Mucosa of descending colon (tissue), 3 donors: ENCODE measurements around the gene GAST. TPM values are rescaled to one million over a fixed set of nuclear protein-coding genes. Genes with fewer than 3 reads are reported as not detected.
A peak's percentile ranks its signal among the peaks of the same experiment; 100 is the strongest.

Experiments used
- ATAC-seq: fragments of 200-7000 bp; cut with Tn5 transposase; one replicate; pipeline ENCODE4 v1.9.1; 2020; ENCODE audit warnings: mild to moderate bottlenecking, moderate library complexity
- DNase-seq, 3 donors: peaks; one replicate each; pipeline ENCODE4 v3.0.0-alpha.2; 2020
- H3K36me3 ChIP-seq: fragments of 200-600 bp; one replicate; pipeline ENCODE4 v1.8.0; 2021; ENCODE audit warnings: low read depth, mild to moderate bottlenecking
- H3K4me1 ChIP-seq: fragments of 200-600 bp; one replicate; pipeline ENCODE4 v1.8.0; 2021; ENCODE audit warnings: low read depth, mild to moderate bottlenecking
- H3K4me3 ChIP-seq: fragments of 200-600 bp; one replicate; pipeline ENCODE4 v1.8.0; 2021; ENCODE audit warnings: mild to moderate bottlenecking
- H3K9me3 ChIP-seq: fragments of 200-600 bp; one replicate; pipeline ENCODE4 v1.8.0; 2021; ENCODE audit warnings: mild to moderate bottlenecking
- intact Hi-C, 2 donors: fragments of 100-400 bp; cut with DNase I in 1 of 2; cut with micrococcal nuclease in 1 of 2; formaldehyde crosslinking; loops; one replicate each; pipeline versions ENCODE4 v1.11.0 to v1.11.1; 2022; cut with DNase I, micrococcal nuclease
- total RNA-seq, 3 donors: library from RNA; stranded (reverse); fragmentation: NEBNext Ultra II Directional in 2 of 3; extraction: Animal tissue kit (Norgen Biotek cat#: 25700) in 2 of 3; gene quantifications; one replicate each; pipeline versions ENCODE4 v1.2.1 to v1.2.4, GENCODE V29; 2021 to 2023
- TF ChIP-seq, protein P1 (sequence below): fragments of 200-600 bp; IDR thresholded peaks from one replicate; pipeline ENCODE4 v1.8.0; 2022; ENCODE audit warnings: antibody characterized with exemption, mild to moderate bottlenecking
- donor health status: DM: no; HTN: no; CAD: no; lungs with moderate emphysema.
- donor health status: DM: no; HTN: no; CAD: no.
- donor health status: DM: no; HTN: yes; CAD: no.

GAST gene
- total RNA-seq, 3 donors from 2014 or later, result not detected

DNA sequence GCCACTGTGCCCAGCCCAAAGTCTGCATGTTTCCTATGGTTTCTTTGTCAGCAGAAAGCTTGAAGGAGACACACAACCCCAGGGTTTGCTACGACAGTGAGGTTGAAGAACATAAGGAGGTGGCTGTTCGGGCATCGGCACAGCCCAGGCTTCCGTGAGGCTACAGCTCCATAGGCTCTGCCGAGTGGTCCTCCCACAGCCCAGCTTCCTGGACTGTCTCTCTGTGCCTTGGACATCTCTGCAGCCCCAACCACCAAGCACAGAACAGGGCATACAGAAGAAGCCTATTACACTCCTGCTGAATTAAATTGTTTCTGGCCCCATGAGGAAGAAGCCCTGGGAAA is 25.5 kb downstream of the GAST start:
- Histone ChIP-seq H3K4me1 (peaks cover 9% of the 10 kb centered on the region), H3K4me3 (no peak overlapping the region), H3K36me3 (no peaks in the 10 kb centered on the region), H3K9me3 (no peaks in the 10 kb centered on the region)
- DNase-seq, result no peak
- TF ChIP-seq, protein P1, sequence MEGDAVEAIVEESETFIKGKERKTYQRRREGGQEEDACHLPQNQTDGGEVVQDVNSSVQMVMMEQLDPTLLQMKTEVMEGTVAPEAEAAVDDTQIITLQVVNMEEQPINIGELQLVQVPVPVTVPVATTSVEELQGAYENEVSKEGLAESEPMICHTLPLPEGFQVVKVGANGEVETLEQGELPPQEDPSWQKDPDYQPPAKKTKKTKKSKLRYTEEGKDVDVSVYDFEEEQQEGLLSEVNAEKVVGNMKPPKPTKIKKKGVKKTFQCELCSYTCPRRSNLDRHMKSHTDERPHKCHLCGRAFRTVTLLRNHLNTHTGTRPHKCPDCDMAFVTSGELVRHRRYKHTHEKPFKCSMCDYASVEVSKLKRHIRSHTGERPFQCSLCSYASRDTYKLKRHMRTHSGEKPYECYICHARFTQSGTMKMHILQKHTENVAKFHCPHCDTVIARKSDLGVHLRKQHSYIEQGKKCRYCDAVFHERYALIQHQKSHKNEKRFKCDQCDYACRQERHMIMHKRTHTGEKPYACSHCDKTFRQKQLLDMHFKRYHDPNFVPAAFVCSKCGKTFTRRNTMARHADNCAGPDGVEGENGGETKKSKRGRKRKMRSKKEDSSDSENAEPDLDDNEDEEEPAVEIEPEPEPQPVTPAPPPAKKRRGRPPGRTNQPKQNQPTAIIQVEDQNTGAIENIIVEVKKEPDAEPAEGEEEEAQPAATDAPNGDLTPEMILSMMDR, result no peak
- intact Hi-C loops, result loop anchor here (2.0 to 10.0 kb wide), 3 partner anchors 65 to 147 kb away; no protein-coding TSS in a partner anchor
- peak; percentile 5 for ATAC-seq

DNA sequence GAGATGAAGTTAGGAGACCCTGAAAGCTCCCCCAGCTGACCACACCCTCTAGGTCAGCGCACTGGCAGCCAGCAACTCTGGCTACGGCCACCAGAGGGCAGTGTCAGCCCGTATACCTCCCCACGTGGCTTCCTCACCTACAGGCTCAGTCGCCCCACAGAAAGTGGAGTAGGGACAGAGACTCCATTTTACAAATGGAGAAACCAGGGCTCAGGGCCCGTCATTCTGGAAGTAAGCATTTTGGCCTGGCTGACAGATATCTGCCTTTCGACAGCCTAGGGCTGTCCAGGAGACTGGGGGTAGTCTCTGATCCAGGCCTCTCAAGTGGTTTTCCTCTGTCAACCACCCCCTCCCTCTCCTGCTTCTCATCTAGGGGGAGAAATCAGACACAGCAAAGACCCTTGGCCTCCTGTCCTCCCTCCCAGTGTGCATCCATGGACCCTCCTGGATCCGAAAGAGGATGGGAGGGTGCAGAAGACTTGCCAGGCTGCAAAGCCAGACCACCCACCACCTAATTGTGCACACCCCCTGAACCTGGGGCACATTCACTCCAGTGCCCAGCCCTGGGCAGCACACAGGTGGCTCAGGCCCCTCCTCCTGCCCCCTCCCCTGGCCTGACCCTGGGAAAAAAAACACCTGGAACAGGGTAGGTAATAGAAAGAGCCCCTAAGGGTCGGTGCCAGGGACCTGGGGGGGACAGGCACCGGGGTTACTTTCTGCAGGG is 26.1 kb downstream of the GAST start:
- peak; percentile 81 to 90 (median 89) for DNase-seq
- no peak overlapping the region for H3K4me3 ChIP-seq
- H3K4me1 ChIP-seq, result peaks cover 9% of the 10 kb centered on the region
- ATAC-seq, result peak; percentile 96
- intact Hi-C loops, result loop anchor here (2.0 to 10.0 kb wide), 3 partner anchors 64 to 147 kb away; no protein-coding TSS in a partner anchor
- no peaks in the 10 kb centered on the region for H3K9me3 ChIP-seq
- no peaks in the 10 kb centered on the region for H3K36me3 ChIP-seq
- TF ChIP-seq, protein P1, result peak; percentile 94

- peaks cover 8% of the 10 kb centered on the region for H3K4me1 ChIP-seq
- no peak for DNase-seq
- intact Hi-C loops, result loop anchor here (2.0 to 10.0 kb wide), 3 partner anchors 64 to 146 kb away; no protein-coding TSS in a partner anchor
- no peak overlapping the region for H3K4me3 ChIP-seq
- no peak for ATAC-seq
- H3K9me3 ChIP-seq, result no peaks in the 10 kb centered on the region
- TF ChIP-seq, protein P1, result no peak
- H3K36me3 ChIP-seq, result no peaks in the 10 kb centered on the region
Measured at GRCh38 chr17:41738801-41739112, 26.6 kb downstream of the GAST start.

DNA sequence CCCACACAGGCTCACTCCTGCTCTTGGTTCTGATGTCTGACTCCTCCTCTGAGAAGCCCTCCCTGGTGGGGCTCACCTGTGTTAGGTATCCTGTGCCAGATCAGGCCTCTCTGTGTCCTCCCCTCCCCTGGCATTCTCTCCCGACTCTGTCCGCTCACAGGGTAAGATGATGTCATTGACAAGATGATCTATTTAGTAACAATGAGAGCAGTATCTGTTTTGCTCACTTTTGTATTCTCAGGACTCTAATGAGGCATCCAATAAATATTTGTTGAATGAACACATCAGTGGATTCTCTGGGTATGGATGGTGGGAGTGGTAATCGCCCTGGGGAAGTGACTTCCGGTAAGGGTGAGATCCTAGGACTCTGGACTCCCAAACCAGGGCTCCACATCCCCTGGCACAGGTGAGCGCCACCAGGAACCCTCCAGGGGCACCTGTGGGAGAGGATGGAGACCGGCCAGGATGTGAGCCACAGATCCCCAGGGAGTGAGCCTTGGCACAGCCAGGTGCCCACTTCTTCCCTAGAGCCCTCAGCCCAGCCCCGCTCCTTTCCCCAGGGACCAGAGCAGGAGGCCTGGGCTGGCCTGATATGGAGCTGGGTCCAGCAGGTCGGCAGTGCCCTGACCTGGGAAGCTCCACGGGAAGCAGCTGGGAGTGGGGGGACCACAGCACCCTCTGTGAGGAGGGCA is 27.7 kb downstream of the GAST start:
- intact Hi-C loops, result loop anchor here (2.0 to 10.0 kb wide), 3 partner anchors 62 to 145 kb away; no protein-coding TSS in a partner anchor
- TF ChIP-seq, protein P1, result no peak

DNA sequence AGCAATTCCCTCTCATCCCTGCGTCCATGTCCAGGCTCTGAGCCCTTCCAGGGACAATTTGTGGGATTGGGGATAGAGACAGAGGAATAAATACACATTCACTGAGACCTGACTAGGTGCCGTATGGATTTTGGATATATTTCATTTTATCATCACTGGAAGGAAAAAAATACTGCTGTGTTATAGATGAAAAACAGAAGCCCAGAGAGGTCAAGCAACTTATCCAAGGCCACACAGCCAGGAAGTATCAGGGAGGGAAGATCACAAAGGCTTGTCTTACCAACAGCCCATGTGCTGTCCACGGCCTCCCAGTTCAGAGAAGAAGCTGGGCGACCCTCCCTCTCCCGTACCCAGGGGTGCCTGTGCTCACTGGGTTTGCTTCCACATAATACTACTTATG is 28.4 kb downstream of the GAST start:
- DNase-seq (no peak), ATAC-seq (no peak)
- intact Hi-C loops, result no loop called here
- Histone ChIP-seq H3K36me3 (no peaks in the 10 kb centered on the region), H3K4me3 (no peak overlapping the region), H3K9me3 (no peaks in the 10 kb centered on the region), H3K4me1 (no peaks in the 10 kb centered on the region)
- TF ChIP-seq, protein P1, result no peak

More for the DNA sequence above, 27.7 kb downstream of the GAST start:
- Histone ChIP-seq H3K4me1 (no peaks in the 10 kb centered on the region), H3K9me3 (no peaks in the 10 kb centered on the region), H3K4me3 (no peak overlapping the region), H3K36me3 (no peaks in the 10 kb centered on the region)
- ATAC-seq (no peak), DNase-seq (no peak)
